RWPE1 (cell line): Measurements from ENCODE around the gene TBC1D23.
"Not testable (repeated sequence)": the region's sequence is repeated elsewhere in the genome, so short reads cannot be mapped to it uniquely, and the experiment has no call there.

Source experiments
- CTCF ChIA-PET: fragments of 350-600 bp; sonication (Branson Sonifier 250); formaldehyde crosslinking; extraction: SDS; loops from one replicate; lab custom pipeline; 2021; lab: Yijun Ruan, JAX
- POLR2A ChIA-PET: fragments of 400-600 bp; formaldehyde crosslinking; extraction: SDS; loops from one replicate; lab custom pipeline; 2020; ENCODE audit warnings: antibody characterized with exemption; ENCODE audit not compliant: low non-redundant PET; lab: Yijun Ruan, JAX
- DNase-seq: peaks from one replicate; pipeline ENCODE4 v3.0.0; 2012; ENCODE audit warnings: low spot score
- H3K27ac ChIP-seq: fragments of 450-650 bp; 2 replicates; pipeline ENCODE4 v1.5.1; 2017
- CTCF ChIP-seq: fragments of 450-650 bp; conservative IDR thresholded peaks from 2 replicates; pipeline ENCODE4 v1.5.1; 2017; ENCODE audit warnings: low read depth, mild to moderate bottlenecking

The TBC1D23 gene

DNA sequence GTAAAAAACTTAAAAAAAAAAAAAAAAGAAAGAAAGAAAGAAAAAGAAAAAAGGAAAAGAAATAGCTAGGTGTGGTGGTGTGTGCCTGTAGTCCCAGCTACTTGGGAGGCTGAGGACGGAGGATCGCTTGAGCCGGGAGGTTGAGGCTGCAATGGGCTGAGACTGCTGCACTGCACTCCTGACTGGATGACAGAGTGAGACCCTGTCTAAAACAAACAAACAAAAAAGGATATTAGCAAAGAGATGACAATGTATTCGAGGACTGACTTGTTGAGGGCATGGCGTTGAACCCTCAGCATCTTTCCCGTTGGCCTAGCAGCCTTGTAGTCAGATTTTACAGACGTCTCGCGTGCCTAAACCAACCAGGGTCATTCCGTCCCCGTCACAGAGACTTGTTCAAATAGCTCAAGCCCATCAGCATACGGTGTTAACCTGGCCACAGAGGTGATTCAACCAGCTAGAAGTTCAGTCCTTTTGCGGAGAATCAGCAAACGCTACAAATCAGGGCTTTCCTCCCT lies 73.2 kb downstream of the TBC1D23 start:
- DNase-seq: no peak
- peak overlapping the region; percentile 79 for H3K27ac ChIP-seq
- TF ChIP-seq CTCF: no peak
- ChIA-PET POLR2A (no interaction called here), CTCF (no interaction called here)

- ChIA-PET CTCF (interaction anchor here (0.9 to 1.0 kb wide), 2 partner anchors 18 to 33 kb away, joined by 4 to 5 read pairs; no protein-coding TSS in a partner anchor), POLR2A (no interaction called here)
- DNase-seq: peak; percentile 91
- H3K27ac ChIP-seq: peak within 1 kb of the TSS; percentile 79
- TF ChIP-seq CTCF: no peak
These were observed 73.9 kb downstream of the TBC1D23 start, which contains the start of gene NIT2 for GRCh38 chr3:100334488-100335351. Gene NIT2, plus strand, starts transcription at chr3:100334757. Its CDS starts 35 bp downstream, at chr3:100334792.

DNA sequence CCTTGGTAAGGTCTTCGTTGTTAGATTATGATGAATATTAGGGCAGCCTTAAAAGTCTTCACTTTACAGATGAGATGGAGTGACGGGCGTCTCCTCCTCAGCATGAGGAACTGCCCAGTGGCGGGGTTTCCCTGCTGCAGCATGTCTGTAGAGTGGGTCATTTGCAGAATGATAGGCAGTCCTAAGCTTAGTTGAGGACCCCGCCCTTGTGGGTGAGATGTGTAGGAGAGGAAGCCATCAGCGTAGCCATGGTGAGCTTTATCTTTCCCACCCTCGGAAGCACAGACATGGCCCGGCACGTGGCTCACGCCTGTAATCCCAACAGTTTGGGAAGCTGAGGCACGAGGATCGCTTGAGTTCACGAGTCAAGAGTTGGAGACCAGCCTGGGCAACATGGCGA lies 74.6 kb downstream of the TBC1D23 start:
- peak; percentile 45 for DNase-seq
- POLR2A ChIA-PET: no interaction called here
- peak overlapping the region; percentile 79 for H3K27ac ChIP-seq

GRCh38 chr3:100336229-100336628 lies 75.4 kb downstream of the TBC1D23 start:
- CTCF ChIA-PET: interaction anchor here (0.5 kb wide), 1 partner anchor 19 kb away, joined by 7 read pairs; no protein-coding TSS in a partner anchor

More for the DNA sequence above, 74.6 kb downstream of the TBC1D23 start:
- CTCF ChIA-PET: interaction anchor here (0.5 to 1.0 kb wide), 3 partner anchors 18 to 32 kb away, joined by 4 to 7 read pairs (median 5); no protein-coding TSS in a partner anchor
- TF ChIP-seq CTCF: no peak

DNA sequence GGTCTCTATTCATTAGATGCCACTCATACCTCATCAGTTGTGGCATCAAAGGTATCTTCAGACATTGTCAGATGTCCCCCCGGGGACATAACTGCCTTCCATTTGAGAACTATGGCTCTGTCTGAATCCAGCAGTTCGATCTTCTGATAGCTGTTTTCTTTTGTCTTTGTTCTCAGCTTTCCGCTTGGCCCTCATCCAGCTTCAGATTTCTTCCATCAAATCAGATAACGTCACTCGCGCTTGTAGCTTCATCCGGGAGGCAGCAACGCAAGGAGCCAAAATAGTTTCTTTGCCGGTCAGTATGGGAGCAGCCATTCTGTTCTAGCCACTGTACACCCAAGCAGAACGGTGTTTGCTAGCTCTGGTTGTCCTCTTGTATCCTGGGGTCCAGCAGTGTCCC lies 78.1 kb downstream of the TBC1D23 start:
- ChIA-PET CTCF (interaction anchor here (0.7 kb wide), 1 partner anchor 51 kb away, joined by 4 read pairs; no protein-coding TSS in a partner anchor), POLR2A (no interaction called here)
- no peak for DNase-seq
- no peak overlapping the region for H3K27ac ChIP-seq
- no peak for TF ChIP-seq CTCF

More at GRCh38 chr3:100336229-100336628, 75.4 kb downstream of the TBC1D23 start:
- DNase-seq, H3K27ac ChIP-seq, POLR2A ChIA-PET: not testable (repeated sequence)

- ChIA-PET CTCF (interaction anchor here (0.6 kb wide), 1 partner anchor 10 kb away, joined by 3 read pairs; no protein-coding TSS in a partner anchor), POLR2A (no interaction called here)
These were observed 79.0 kb downstream of the TBC1D23 start for GRCh38 chr3:100339786-100340185.

More at GRCh38 chr3:100339786-100340185, 79.0 kb downstream of the TBC1D23 start:
- no peak for TF ChIP-seq CTCF
- H3K27ac ChIP-seq: no peak overlapping the region
- no peak for DNase-seq
